Superior temporal gyrus (tissue), 1 donor: ENCODE results near the gene CELA2B.
"Not testable (repeated sequence)": the region's sequence is repeated elsewhere in the genome, so short reads cannot be mapped to it uniquely, and the experiment has no call there.

ENCODE experiments used
- DNase-seq: peaks from one replicate; pipeline ENCODE4 v3.0.0-alpha.2; 2016; ENCODE audit errors: extremely low spot score

The CELA2B gene

GRCh38 chr1:15469361-15469760 lies 6.5 kb upstream of the CELA2B start:
- DNase-seq, result no peak

- not testable (repeated sequence) for DNase-seq
These were observed 6.0 kb upstream of the CELA2B start for GRCh38 chr1:15469821-15470448.

GRCh38 chr1:15471067-15471466 lies 4.8 kb upstream of the CELA2B start:
- not testable (repeated sequence) for DNase-seq

GRCh38 chr1:15471723-15472122 lies 4.2 kb upstream of the CELA2B start:
- not testable (repeated sequence) for DNase-seq

GRCh38 chr1:15472587-15472986 lies 3.3 kb upstream of the CELA2B start:
- no peak for DNase-seq

- DNase-seq, result no peak
These were observed 1.0 kb downstream of the CELA2B start for GRCh38 chr1:15476927-15477326.

GRCh38 chr1:15477646-15478212 lies 1.8 kb downstream of the CELA2B start:
- DNase-seq, result no peak

- no peak for DNase-seq
These were observed 3.9 kb downstream of the CELA2B start for GRCh38 chr1:15479654-15480347.

GRCh38 chr1:15482455-15482854 lies 6.6 kb downstream of the CELA2B start:
- not testable (repeated sequence) for DNase-seq

GRCh38 chr1:15482983-15483543 lies 7.2 kb downstream of the CELA2B start:
- DNase-seq, result not testable (repeated sequence)

- no peak for DNase-seq
These were observed 8.1 kb downstream of the CELA2B start for GRCh38 chr1:15483971-15484370.

- not testable (repeated sequence) for DNase-seq
These were observed 8.5 kb downstream of the CELA2B start for GRCh38 chr1:15484443-15484842.

- DNase-seq, result no peak
These were observed 9.7 kb downstream of the CELA2B start for GRCh38 chr1:15485636-15486035.

GRCh38 chr1:15486844-15487610 lies 11.1 kb downstream of the CELA2B start:
- not testable (repeated sequence) for DNase-seq

- no peak for DNase-seq
These were observed 12.5 kb downstream of the CELA2B start for GRCh38 chr1:15488371-15488770.

- DNase-seq, result peak; percentile 20
These were observed 13.3 kb downstream of the CELA2B start for GRCh38 chr1:15489052-15489736.

- DNase-seq, result not testable (repeated sequence)
These were observed 15.1 kb downstream of the CELA2B start for GRCh38 chr1:15491010-15491409.

- DNase-seq, result no peak
These were observed 16.7 kb downstream of the CELA2B start for GRCh38 chr1:15492596-15492995.

- DNase-seq, result no peak
These were observed 18.0 kb downstream of the CELA2B start for GRCh38 chr1:15493869-15494390.

- DNase-seq, result no peak
These were observed 24.6 kb downstream of the CELA2B start for GRCh38 chr1:15500184-15501178.
